Measurements from ENCODE around the gene ALB.

ALB gene

GRCh38 chr4:73409012-73409862, 5.2 kb downstream of the ALB start:
- no peak for DNase-seq (ENCODE audit: low spot score)

GRCh38 chr4:73409978-73410548, 6.0 kb downstream of the ALB start:
- DNase-seq (ENCODE audit: low spot score): no peak

GRCh38 chr4:73410916-73411730, 7.0 kb downstream of the ALB start:
- DNase-seq (ENCODE audit: low spot score): no peak

DNA sequence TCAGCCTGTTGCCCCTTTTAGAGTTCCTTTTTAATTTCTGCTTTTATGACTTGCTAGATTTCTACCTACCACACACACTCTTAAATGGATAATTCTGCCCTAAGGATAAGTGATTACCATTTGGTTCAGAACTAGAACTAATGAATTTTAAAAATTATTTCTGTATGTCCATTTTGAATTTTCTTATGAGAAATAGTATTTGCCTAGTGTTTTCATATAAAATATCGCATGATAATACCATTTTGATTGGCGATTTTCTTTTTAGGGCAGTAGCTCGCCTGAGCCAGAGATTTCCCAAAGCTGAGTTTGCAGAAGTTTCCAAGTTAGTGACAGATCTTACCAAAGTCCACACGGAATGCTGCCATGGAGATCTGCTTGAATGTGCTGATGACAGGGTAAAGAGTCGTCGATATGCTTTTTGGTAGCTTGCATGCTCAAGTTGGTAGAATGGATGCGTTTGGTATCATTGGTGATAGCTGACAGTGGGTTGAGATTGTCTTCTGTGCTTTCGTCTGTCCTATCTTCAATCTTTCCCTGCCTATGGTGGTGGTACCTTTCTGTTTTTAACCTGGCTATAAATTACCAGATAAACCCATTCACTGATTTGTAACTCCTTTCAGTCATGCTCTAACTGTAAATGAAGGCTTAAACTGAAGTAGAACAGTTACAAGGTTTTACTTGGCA, 7.8 kb downstream of the ALB start:
- DNase-seq (ENCODE audit: low spot score): no peak

GRCh38 chr4:73413294-73413755, 9.2 kb downstream of the ALB start:
- no peak for DNase-seq (ENCODE audit: low spot score)

GRCh38 chr4:73414936-73415271, 10.8 kb downstream of the ALB start:
- no peak for DNase-seq (ENCODE audit: low spot score)

DNA sequence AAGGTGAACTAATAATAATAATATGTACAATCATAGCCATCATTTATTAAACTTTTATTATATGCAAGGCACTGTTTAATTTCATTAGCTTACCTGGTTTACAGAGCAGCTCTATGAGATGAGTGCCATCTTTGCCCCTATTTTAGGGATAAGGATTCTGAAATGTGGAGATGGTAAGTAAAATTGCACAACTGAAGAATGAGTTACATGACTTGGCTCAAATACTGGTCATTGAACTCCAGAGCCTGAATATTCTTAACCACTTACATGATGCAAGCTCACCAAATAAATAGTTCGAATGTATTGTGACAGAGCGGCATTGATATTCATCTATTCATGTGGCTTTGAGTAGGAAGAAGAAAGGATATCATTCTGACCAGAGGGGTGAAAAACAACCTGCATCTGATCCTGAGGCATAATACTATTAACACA, 11.7 kb downstream of the ALB start:
- no peak for DNase-seq (ENCODE audit: low spot score)

- no peak for DNase-seq (ENCODE audit: low spot score)
These were observed 12.5 kb downstream of the ALB start for GRCh38 chr4:73416423-73417087.

GRCh38 chr4:73417342-73417741, 13.3 kb downstream of the ALB start:
- DNase-seq (ENCODE audit: low spot score): no peak

DNA sequence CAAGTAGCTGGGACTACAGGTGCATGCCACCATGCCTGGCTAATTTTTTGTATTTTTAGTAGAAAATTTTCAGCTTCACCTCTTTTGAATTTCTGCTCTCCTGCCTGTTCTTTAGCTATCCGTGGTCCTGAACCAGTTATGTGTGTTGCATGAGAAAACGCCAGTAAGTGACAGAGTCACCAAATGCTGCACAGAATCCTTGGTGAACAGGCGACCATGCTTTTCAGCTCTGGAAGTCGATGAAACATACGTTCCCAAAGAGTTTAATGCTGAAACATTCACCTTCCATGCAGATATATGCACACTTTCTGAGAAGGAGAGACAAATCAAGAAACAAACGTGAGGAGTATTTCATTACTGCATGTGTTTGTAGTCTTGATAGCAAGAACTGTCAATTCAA, 13.9 kb downstream of the ALB start:
- DNase-seq (ENCODE audit: low spot score): no peak

DNA sequence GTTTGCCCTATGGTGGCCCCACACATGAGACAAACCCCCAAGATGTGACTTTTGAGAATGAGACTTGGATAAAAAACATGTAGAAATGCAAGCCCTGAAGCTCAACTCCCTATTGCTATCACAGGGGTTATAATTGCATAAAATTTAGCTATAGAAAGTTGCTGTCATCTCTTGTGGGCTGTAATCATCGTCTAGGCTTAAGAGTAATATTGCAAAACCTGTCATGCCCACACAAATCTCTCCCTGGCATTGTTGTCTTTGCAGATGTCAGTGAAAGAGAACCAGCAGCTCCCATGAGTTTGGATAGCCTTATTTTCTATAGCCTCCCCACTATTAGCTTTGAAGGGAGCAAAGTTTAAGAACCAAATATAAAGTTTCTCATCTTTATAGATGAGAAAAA, 14.6 kb downstream of the ALB start:
- no peak for DNase-seq (ENCODE audit: low spot score)

GRCh38 chr4:73419106-73420038, 15.3 kb downstream of the ALB start:
- no peak for DNase-seq (ENCODE audit: low spot score)

DNA sequence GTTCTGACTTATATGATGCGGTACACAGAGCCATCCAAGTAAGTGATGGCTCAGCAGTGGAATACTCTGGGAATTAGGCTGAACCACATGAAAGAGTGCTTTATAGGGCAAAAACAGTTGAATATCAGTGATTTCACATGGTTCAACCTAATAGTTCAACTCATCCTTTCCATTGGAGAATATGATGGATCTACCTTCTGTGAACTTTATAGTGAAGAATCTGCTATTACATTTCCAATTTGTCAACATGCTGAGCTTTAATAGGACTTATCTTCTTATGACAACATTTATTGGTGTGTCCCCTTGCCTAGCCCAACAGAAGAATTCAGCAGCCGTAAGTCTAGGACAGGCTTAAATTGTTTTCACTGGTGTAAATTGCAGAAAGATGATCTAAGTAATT, 16.5 kb downstream of the ALB start:
- DNase-seq (ENCODE audit: low spot score): no peak

DNA sequence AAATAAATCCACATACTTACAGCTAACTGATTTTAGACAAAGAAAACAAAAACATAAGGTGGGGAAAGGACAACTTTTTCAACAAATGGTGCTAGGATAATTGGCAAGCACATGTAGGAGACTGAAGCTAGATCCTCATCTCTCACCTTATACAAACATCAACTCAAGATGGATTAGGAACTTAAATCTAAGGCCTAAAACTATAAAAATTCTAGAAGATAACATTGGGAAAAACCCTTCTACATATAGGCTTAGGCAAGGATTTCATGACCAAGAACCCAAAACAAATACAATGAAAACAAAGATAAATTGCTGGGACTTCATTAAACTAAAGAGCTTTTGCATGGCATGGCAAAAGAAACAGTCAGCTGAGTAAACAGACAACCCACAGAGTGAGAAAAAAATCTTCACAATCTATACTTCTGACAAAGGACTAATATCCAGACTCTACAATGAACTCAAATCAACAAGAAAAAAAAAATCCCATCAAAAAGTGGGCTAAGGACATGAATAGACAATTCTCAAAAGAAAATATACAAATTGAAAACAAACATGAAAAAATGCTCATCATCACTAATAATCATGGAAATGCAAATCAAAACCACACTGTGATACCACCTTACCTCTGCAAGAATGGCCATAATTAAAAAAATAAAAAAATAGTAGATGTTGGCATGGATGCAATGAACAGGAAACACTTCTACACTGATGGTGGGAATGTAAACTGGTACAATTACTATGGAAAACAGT, 17.8 kb downstream of the ALB start:
- DNase-seq (ENCODE audit: low spot score): no peak

DNA sequence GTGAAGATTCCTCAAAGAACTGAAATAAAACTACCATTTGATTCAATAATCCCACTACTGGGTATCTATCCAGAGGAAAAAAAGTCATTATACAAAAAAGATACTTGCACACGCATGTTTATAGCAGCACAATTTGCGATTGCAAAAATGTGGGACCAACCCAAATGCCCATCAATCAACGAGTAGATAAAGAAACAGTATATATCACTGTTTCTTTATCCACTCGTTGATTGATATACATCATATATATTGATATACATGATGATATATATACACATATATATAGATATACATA, 18.3 kb downstream of the ALB start:
- DNase-seq (ENCODE audit: low spot score): no peak

DNA sequence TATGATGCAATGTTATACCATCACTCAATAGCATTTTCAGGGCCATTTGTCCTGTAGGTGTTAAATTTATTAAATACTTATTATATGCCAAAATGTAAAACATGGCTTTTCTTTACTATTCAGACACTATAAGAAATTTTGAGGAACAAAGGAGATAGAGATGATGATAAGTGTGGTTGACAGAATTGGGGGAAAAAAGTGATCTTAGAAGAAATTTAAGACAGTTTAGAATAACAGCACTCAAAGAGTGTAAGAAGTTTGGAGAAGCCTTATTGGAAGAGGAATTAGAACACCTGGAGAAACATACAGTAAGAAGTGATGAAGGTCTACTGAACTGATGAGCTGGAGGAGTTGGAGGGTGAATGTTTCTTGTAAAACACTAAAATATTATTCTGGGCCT, 19.1 kb downstream of the ALB start:
- DNase-seq (ENCODE audit: low spot score): no peak

DNA sequence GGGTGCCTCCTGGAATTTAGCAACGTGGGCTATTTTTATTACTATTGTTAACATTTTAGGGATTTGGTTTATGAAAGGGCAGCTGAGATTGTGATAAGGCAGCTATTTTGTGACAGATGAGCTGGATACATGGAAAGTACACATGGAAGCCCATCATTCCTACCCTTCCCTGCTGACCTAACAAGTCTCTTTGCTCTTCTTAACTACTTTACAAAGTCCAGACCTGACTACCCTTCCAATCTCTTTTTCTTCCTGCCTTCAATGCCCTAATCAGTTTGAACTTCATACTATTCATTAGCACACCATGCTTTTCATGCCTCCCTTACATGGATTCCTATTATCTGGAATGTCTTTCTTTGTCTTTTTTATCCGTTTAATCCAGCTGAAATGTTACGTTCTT, 22.6 kb downstream of the ALB start:
- DNase-seq (ENCODE audit: low spot score): no peak

- no peak for DNase-seq (ENCODE audit: low spot score)
These were observed 25.0 kb downstream of the ALB start for GRCh38 chr4:73429118-73429517.

DNA sequence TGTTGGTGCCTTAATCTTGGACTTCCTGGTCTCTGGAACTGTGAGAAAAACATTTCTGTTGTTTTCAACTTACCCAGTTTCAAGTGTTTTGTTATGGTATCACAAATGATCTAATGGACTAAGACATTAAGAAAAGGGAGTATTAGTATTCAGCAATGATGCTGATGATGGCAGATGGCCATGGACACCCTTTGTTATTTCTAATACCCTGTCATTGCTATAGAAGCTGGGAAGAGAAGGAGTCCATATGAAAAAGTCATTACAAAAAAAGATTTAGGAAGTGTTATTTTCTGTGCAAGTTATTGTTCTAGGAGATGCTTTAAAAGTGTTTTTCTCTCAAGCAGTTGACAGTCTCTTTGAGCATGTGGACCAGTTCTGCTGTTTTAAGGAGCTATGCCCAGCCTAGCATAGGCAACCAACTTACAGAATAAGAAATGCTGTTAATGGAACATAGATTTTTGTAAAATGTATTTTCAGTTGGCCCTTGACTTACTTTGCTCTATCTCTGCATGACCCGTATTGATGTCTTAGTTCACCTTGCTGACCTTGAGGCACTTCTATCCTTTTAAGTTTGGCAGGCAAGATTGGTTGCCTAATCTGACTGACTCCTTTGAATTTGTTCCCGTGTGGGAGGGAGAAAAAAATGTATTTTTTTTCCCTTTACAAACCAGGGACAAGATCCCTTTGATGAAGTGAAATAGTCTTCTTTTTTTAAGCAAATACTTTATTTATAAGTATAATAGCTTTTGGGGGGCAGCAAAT, 25.9 kb downstream of the ALB start:
- no peak for DNase-seq (ENCODE audit: low spot score)

- no peak for DNase-seq (ENCODE audit: low spot score)
These were observed 27.7 kb downstream of the ALB start for GRCh38 chr4:73431813-73432168.
